ENCODE results near the gene TNS1. TPM values are rescaled to one million over a fixed set of nuclear protein-coding genes. Genes with fewer than 3 reads are reported as not detected.

TNS1 gene
- polyA plus RNA-seq, 3 donors, result 0.26 to 1.6 (median 1.5) TPM

GRCh38 chr2:217847552-217848350, 155.0 kb downstream of the TNS1 start:
- H3K4me1 Mint-ChIP-seq, result peaks cover 35% of the 10 kb centered on the region
- 92% methylated on average over 16 of the region's 20 CpGs for WGBS (ENCODE audit: insufficient coverage)
- H3K36me3 Mint-ChIP-seq, result peaks cover 20 to 29% of the 10 kb centered on the region in 2 donors
- Histone ChIP-seq H3K27ac (ENCODE audit: low read depth in 1 of 2, low read length in 2 of 2) (no peak overlapping the region), H3K79me2 (ENCODE audit: insufficient read depth, low read length) (no peaks in the 10 kb centered on the region), H2AFZ (ENCODE audit: insufficient read depth, low read depth, low read length, poor library complexity, severe bottlenecking) (no peak overlapping the region), H3K4me3 (replicated peaks in 1 of 3; ENCODE audit: low read depth in 2 of 3, low read length in 3 of 3) (no peak overlapping the region), H4K20me1 (ENCODE audit: insufficient read depth, low read length) (no peaks in the 10 kb centered on the region), H3K4me1 (ENCODE audit: control insufficient read depth in 1 of 2, insufficient read depth in 2 of 2, low read length in 2 of 2) (peaks cover 25 to 34% of the 10 kb centered on the region in 2 donors), H3K27me3 (ENCODE audit: control insufficient read depth in 2 of 2, insufficient read depth in 2 of 2, low read length in 2 of 2) (peaks cover 0 to 22% of the 10 kb centered on the region in 2 donors), H3K36me3 (replicated peaks in 1 of 2; ENCODE audit: control insufficient read depth in 1 of 2, insufficient read depth in 2 of 2, low read length in 2 of 2) (peaks cover 0 to 21% of the 10 kb centered on the region in 2 donors), H3K9me3 (replicated peaks in 1 of 2; ENCODE audit: control insufficient read depth in 1 of 2, insufficient read depth in 1 of 2, low read length in 2 of 2) (peaks cover 21% of the 10 kb centered on the region in 2 donors), H3K9ac (ENCODE audit: insufficient read depth, low read length, poor library complexity, severe bottlenecking) (no peak overlapping the region), H3K4me2 (replicated peaks; ENCODE audit: extremely low read depth, low read length, poor library complexity, severe bottlenecking) (no peak overlapping the region)
- no peak overlapping the region for H3K4me3 Mint-ChIP-seq
- intact Hi-C loops (cut with micrococcal nuclease), result loop anchor here in 1 of 2 donors (10.0 kb wide), 1 partner anchor 53 kb away; no protein-coding TSS in a partner anchor
- H3K27ac Mint-ChIP-seq, result no peak overlapping the region
- H3K9me3 Mint-ChIP-seq, result peaks cover 0 to 10% (median 2%) of the 10 kb centered on the region in 7 donors
- no peak for TF ChIP-seq CTCF (IDR thresholded peaks at IDR 0.05)
- peaks cover 20 to 52% (median 30%) of the 10 kb centered on the region in 3 donors for H3K27me3 Mint-ChIP-seq (ENCODE audit: low read depth in 3 of 3)
- DNase-seq, result no peak

- no peak overlapping the region for H3K27ac Mint-ChIP-seq
- H3K36me3 Mint-ChIP-seq, result peaks cover 14 to 22% of the 10 kb centered on the region in 2 donors
- H4K20me1 ChIP-seq (ENCODE audit: insufficient read depth, low read length), result no peaks in the 10 kb centered on the region
- H3K4me2 ChIP-seq (replicated peaks; ENCODE audit: extremely low read depth, low read length, poor library complexity, severe bottlenecking), result no peak overlapping the region
- H3K9me3 Mint-ChIP-seq, result peaks cover 0 to 10% (median 2%) of the 10 kb centered on the region in 7 donors
- H3K4me3 ChIP-seq (replicated peaks in 1 of 3; ENCODE audit: low read depth in 2 of 3, low read length in 3 of 3), result no peak overlapping the region
- intact Hi-C loops (cut with micrococcal nuclease), result loop anchor here in 1 of 2 donors (10.0 kb wide), 1 partner anchor 52 kb away; no protein-coding TSS in a partner anchor
- H3K79me2 ChIP-seq (ENCODE audit: insufficient read depth, low read length), result no peaks in the 10 kb centered on the region
- peaks cover 0 to 16% of the 10 kb centered on the region in 2 donors for H3K27me3 ChIP-seq (ENCODE audit: control insufficient read depth in 2 of 2, insufficient read depth in 2 of 2, low read length in 2 of 2)
- peaks cover 21% of the 10 kb centered on the region in 2 donors for H3K9me3 ChIP-seq (replicated peaks in 1 of 2; ENCODE audit: control insufficient read depth in 1 of 2, insufficient read depth in 1 of 2, low read length in 2 of 2)
- H3K4me1 ChIP-seq (ENCODE audit: control insufficient read depth in 1 of 2, insufficient read depth in 2 of 2, low read length in 2 of 2), result peaks cover 25 to 34% of the 10 kb centered on the region in 2 donors
- no peak overlapping the region for H2AFZ ChIP-seq (ENCODE audit: insufficient read depth, low read depth, low read length, poor library complexity, severe bottlenecking)
- no peak overlapping the region for H3K27ac ChIP-seq (ENCODE audit: low read depth in 1 of 2, low read length in 2 of 2)
- no peak overlapping the region for H3K9ac ChIP-seq (ENCODE audit: insufficient read depth, low read length, poor library complexity, severe bottlenecking)
- H3K4me3 Mint-ChIP-seq, result peak overlapping the region in 1 of 2 donors; percentile 2
- 83% methylated on average over 1 of the region's 2 CpGs for WGBS (ENCODE audit: insufficient coverage)
- TF ChIP-seq CTCF (IDR thresholded peaks at IDR 0.05), result no peak
- H3K27me3 Mint-ChIP-seq (ENCODE audit: low read depth in 3 of 3), result peaks cover 15 to 46% (median 23%) of the 10 kb centered on the region in 3 donors
- peaks cover 0 to 21% of the 10 kb centered on the region in 2 donors for H3K36me3 ChIP-seq (replicated peaks in 1 of 2; ENCODE audit: control insufficient read depth in 1 of 2, insufficient read depth in 2 of 2, low read length in 2 of 2)
- no peak for DNase-seq
- peaks cover 33% of the 10 kb centered on the region for H3K4me1 Mint-ChIP-seq
These were observed 155.7 kb downstream of the TNS1 start for GRCh38 chr2:217847115-217847514.

All from CD14-positive monocyte (primary cell).